ENCODE results near the gene ZNF679.
"Not testable (repeated sequence)": the region's sequence is repeated elsewhere in the genome, so short reads cannot be mapped to it uniquely, and the experiment has no call there.

Gene ZNF679

DNA sequence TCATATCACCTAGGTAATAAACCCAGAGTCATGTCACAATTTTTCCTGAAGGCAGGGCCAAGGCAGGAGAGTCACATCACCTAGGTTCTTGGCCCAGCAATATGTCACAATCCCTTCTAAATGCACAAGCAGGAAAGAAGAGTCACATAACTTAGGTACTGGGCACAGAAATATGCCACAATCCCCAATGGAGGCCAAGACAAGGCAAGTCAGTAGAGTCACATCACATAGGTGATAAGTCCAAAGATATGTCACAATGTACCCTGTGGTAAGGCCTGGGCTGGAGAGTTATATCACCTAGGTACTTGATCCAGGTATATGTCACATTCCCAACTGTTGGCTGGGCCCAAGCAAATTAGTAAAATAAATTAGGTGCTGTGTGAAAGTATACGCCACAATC lies at the start of gene ZNF679:
Gene ZNF679, plus strand, starts transcription at position 301 of the 400 bp plus-strand sequence. CDS start 20,644 bp downstream, outside the sequence.
- not testable (repeated sequence) for DNase-seq

DNA sequence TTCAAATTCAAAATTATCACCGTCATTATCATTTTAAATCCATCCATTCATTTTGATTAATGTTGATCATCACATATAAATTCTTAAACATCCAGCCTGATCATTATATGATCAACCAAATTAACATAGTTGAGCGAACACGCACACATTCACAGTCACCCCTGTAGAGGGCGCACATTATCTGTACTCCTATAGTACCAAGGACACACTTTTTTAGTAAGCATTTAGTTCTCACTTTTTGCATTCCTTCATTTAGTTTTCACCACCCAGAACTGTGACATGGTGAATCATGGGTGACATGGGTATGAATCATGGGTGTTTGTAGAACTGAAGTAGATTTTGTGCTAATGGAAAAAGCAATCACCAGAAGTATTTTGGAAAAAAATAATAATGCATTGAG lies 47.3 kb upstream of the ZNF679 start:
- no peak for DNase-seq

DNA sequence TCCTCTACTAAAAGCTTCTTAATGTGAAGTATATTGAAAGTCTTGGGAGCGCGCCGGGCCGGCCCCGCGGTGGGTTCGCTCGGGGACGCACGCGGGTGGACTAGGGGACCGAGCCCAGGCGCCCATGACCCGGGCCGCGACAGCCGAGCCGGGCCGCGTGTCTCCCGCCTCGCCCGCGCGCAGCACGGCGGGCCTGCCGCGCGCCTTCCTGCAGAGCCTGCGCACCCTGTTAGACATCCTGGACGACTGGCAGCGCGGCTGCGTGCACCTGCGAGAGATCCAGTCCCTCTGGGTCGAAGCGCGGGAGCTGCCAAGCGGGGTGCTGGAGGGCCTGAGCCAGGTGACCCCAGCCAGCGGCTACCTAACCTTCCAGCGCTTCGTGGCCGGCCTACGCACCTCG lies 46.7 kb upstream of the ZNF679 start:
- no peak for DNase-seq

DNA sequence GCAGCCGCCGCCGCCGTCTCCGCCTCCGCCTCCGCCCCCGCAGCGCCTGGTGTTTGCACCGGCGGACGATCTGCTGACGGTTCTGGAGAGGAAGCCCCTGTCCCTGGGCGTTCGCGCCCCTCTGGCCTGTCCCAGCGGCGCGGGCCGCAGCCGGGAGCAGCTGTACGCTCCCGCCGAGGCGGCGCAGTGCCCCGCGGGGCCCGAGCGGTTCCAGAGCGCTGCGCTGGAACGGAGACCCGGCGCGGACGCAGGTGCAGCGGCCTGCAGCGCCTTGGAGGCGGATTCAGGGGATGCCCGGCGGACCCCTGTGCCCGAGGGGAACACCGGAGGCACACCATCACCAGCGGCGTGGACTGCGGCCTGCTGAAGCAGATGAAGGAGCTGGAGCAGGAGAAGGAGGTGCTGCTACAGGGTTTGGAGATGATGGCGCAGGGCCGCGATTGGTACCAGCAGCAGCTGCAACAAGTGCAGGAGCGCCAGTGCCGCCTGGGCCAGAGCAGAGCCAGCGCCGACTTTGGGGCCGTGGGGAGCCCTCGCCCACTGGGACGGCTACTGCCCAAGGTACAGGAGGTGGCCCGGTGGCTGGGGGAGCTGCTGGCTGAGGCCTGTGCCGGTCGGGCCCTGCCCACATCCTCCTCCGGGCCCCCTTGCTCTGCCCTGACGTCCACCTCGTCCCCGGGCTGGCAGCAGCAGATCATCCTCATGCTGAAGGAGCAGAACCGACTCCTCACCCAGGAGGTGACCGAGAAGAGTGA lies 46.1 kb upstream of the ZNF679 start:
- no peak for DNase-seq

DNA sequence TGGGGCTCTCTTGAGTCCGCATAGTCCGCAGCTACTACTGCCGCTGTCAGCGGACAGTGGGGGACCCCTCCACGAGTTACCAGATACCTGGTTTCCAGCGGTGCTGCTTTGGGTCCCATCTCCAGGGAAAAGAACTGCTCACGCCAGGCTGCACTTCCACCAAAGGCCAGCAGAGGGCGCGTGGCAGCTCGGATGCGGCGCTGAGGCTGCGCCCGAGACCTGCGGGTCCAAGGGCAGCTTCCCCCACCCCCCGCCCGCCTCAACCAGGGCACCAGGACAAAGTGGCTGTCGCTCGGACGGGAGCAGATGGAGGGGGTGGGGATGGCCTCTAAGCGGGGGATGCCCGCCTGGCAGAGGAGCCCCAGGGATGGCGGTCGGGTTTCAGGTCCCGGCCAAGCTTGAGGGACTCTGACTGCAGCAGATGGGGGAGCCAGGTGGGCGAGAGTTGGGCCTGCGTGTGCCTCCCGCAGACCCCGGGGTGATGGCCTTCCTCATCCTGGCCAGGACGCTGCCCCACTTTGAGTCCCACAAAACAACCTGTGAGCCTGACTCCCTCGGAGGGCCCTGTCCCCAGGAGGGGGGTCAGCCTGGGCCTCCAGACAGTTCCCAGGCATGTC lies 45.0 kb upstream of the ZNF679 start:
- no peak for DNase-seq

DNA sequence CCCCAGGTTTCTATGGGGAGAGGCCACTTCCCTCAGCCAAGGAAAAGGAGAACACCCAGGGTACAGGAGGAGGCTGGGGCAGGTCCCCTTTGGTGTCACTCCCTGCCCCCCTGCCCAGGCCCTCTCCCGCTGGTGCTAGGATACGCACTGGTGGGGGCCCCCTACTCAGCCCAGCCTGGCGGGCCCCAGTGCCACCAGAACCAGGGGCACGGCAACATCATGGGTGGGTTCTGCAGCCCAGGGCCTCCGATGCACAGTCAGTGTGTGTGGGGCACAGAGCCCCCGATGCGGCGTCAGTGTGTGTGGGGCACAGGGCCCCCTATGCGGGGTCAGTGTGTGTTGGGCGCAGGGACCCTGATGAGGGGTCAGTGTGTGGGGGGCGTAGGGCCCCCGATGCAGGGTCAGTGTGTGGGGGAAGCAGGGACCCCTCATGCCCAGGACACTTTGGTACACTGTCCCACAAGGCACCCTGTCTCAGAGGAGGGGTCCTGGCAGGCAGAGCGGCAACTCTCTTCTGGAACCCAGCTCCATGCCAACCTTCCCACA lies 44.4 kb upstream of the ZNF679 start:
- DNase-seq = no peak

DNA sequence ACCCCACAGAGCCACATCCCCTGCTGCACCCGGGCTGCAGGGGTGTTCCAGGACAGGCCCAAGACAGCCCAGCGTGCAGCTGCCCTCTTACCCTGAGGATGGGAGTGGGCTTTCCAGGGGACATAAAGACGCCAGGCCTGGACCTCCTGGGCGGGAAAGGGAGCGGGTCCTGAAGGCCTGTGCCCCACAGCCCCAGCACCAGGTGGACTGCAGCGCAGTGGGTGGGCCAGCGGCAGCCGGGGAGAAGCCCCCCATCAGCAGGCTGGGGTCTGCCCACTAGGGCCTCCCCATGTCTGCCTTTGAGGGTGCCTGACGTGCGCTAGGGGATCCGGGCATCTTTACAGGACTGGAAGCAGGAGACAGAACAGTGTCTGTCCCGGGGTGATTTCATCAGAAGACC lies 43.9 kb upstream of the ZNF679 start:
- no peak for DNase-seq

DNA sequence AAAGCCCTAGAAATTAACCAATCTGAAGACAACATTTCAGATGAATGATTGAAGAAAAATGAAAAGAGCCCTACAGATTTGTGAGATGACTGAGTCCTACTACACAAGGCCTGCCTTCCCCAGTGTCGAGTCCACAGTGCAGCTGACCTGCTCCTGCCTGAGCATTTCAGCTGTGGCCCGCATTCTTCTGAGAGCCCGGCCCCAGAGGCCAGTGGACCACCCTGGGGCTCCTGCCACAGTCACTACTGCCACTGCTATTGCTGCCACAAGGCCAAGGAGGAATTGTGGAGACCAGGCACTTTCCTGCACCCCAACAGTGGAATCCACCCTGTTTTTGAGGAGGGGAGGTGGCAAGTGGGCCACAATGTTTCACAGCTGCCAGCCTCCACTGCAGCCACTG lies 40.9 kb upstream of the ZNF679 start:
- no peak for DNase-seq

DNA sequence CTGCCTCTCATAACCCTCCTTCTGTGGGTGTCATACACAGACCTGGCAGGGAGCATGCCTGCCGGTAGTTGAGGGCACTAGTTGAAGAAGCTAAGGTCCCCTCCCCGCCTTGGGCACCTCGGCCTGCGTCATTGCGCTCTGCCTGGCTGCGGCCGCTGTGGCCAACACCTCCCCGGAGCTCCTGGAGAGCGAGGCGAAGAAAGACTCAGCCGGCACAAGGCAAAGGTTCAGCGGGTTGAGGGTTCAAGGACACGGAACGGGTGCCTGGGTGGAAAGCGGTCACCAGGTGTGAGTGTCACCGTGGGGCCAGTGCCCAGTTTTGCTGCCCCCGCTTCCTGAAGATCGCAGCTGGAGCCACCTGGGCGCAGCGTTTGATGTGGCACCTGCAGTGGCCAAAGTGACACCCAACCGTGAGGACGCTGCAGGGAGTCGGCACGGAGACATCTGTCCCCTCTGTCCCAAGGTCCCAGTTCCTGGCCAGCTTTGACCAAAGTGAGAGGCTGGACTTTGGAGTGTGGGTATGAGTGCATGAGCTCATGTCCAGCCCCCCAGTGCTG lies 36.0 kb upstream of the ZNF679 start:
- no peak for DNase-seq

DNA sequence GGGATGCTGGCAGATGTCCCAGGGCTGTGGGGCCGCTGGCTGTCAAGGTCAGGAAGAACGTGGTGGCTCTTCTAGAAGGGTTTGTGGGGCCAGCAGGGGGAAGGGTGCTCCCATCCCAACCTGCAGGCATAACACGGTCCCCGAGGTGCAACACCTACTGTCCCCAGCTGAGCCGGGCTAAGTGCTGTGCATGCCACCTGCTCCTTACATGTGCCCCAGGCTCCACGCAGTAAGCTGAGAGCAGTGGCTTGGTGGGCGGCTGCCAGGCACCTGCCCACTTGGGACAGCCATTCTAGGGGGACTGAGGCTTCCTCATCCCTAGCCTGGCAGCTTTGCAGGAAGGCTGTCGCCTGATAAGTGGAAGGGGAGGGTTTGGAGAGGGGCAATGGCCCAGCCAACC lies 35.5 kb upstream of the ZNF679 start:
- no peak for DNase-seq

DNA sequence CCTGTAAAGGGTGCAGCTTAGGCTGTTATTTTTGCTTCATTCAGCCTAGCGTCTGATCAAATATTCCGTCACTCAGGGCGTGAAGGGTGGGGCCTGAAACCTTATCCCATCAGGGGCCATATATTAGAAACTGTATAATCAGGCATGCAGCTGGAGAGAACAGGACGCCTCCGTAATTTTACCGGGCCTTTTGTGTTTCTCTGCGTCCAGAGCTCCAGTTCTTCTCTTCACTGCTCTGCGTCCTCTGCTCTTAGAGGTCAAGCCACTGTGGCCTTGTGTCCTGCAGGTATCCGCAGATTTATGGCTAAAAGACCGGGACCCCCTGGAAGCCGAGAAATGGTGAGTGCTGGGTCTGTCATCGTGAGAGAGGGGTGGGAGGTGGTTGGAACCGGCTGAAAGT lies 21.4 kb upstream of the ZNF679 start, which contains the start of gene ZNF735:
Gene ZNF735, plus strand, starts transcription at position 301 of the 400 bp plus-strand sequence. Its CDS starts 0 bp downstream, at position 301.
- no peak for DNase-seq

DNA sequence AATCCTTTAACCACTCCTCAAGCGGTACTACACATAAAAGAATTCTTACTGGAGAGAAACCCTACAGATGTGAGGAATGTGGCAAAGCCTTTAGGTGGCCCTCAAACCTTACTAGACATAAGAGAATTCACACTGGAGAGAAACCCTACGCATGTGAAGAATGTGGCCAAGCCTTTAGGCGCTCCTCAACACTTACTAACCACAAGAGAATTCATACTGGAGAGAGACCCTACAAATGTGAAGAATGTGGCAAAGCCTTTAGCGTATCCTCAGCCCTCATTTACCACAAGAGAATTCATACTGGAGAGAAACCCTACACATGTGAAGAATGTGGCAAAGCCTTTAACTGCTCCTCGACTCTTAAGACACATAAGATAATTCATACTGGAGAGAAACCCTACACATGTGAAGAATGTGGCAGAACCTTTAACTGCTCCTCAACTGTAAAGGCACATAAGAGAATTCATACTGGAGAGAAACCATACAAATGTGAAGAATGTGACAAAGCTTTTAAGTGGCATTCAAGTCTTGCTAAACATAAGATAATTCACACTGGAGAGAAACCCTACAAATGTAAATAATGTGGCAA lies 8.5 kb upstream of the ZNF679 start:
- DNase-seq = not testable (repeated sequence)

DNA sequence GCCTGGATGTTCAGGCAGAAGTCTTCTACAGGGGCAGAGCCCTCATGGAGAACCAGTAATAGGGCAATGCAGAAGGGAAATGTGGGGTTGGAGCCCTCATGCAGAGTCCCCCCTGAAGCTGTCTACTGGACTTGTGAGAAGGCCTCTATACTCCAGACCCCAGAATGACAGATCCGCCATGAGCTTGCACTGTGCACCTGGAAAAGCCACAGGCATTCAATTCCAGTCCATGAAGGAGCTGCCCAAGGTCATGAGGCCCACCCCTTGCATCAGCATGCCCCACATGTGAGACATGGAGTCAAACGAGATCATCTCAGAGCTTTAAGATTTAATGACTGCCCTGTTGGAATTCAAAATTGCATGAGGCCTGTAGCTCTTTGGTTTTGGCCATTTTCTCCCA lies 4.9 kb upstream of the ZNF679 start:
- no peak for DNase-seq

DNA sequence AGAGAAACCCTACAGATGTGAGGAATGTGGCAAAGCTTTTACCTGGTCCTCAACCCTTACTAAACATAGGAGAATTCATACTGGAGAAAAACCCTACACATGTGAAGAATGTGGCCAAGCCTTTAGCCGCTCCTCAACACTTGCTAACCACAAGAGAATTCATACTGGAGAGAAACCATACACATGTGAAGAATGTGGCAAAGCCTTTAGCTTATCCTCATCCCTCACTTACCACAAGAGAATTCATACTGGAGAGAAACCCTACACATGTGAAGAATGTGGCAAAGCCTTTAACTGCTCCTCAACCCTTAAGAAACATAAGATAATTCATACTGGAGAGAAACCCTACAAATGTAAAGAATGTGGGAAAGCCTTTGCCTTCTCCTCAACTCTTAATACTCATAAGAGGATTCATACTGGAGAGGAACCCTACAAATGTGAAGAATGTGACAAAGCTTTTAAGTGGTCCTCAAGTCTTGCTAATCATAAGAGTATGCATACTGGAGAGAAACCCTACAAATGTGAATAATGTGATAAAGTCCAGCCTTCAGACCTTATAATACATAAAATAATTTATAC lies 38.2 kb downstream of the ZNF679 start:
- DNase-seq = no peak

DNA sequence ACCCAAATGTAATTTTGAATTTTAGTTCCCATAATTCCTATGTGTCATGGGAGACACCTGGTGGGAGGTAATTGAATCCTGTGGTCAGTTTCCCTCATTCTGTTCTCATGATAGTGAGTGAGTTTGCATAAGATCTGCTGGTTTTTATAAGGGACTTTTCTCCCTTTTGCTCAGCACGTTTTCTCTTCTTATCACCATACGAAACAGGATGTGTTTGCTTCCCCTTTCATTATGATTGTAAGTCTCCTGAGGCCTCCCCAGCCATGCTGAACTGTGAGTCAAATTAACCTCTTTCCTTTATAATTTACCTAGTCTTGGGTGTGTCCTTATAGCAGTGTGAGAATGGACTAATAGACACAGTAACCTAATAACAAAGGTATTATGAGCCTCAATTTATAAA lies 49.4 kb downstream of the ZNF679 start:
- no peak for DNase-seq

DNA sequence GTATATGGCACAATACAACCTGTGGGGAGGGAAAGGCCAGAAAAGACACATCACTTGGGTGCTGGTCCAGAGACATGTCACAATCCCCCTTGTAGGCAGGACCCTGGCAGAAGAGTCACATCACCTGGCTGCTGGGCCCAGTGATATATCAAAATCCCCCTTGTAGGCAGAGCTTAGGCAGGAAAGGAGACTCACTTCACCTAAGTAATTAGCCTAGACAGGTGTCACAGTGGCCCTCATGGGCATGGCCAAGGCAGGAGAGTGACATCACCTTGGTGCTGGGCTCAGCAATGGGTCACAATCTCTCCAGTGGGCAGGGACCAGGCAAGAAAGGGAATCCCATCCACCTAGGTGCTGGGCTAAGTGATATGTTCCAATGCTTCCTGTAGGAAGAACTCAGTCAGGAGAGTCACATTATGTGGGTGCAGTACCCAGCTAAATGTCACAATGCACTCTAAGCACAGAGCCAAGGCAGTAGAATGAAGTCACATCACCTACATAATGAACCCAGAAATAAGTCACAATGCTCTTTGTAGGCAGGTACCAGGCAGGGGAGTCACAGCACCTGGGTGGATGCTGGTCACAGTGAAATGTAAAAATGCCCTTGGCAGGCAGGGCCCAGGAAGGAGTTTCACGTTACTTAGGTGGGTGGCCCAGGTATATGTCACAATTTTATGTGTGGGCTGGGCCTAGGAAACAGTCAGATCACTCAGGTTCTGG lies 66.6 kb downstream of the ZNF679 start:
- DNase-seq = no peak

DNA sequence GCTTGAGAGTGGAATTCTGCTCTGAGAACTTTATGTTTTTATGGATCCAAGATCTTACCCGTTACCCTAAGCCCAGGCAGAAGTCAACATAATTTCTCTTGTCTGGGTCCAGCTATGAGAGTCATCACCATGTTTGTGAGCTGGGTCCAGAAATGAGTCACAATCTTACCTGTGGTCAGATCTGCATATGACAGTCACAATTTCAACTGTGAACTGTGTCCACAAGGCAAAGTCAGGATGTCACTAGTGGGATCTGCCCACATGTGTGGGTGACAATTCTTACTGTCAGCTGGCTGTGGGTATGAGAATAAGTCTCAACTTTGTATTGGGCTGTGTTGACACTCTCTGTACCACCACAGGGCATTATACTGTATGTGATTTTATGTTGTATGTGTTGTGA lies 69.1 kb downstream of the ZNF679 start:
- not testable (repeated sequence) for DNase-seq

DNA sequence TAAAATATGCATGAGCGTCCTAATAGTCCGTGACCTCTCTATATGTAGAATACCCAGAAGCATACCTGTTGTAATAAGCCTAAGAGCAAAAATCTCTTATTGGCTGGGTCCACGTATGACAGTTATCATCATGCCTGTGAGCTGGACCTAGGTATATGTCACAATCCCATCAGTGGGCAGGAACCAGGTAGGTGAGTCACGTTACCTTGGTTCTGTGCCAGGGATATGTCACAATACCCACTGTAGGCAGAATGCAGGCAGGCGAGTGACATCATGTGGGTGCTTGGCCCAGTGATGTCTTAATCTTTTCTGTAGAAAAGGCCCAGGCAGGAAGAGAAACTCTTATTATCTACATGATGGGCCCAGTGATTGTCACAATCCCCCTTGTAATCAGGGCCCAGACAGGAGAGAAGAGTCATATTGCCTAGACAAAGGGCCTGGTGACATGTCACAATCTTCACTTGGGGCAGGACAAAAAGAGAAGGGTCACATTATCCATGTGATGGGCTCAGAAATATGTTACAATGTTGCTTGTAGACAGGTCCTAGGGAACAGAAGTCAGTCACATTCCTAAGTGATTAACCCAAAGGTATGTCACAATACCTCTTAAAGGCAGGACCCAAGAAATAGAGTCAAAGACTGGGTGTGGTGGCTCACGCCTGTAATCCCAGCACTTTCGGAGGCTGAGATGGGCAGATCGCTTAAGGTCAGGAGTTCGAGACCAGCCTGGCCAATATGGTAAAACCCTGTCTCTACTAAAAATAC lies 72.5 kb downstream of the ZNF679 start:
- DNase-seq = no peak

DNA sequence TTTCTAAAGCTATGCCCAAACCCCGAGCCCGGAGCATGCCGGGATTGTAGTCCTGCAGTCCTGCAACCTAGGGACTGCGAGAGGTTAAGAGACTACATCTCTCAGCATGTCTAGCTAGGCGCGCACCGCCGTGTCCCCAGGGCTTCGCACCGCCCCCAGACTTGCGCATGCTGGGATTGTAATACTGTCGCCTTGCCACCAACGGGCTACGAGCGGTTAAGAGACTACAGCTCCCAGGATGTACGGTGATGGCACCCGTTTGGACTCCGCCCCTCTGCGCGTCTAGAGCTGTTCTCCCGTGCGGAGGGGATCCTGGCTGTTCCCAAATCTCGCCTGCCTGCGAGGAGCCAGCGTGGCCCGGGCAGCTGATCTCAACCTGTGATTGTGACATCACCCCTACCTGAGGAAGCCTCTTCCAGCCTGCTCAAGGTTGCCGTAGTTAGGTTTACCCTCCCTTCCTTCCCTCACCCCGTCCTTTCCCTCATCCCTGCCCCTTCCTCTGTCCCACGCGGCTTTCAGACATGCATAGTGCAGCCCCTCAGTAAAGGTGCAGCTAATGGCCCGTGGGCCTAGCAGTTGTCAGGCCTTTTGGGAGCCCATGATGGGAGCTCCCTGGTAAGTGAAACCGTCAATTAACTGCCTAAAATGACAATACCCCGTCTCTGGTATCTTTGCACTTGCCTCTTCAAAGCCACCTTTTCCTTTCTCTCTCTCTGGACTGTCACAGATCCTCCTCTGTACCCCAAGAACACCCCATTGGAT lies 79.2 kb downstream of the ZNF679 start:
- peak; percentile 78 for DNase-seq

DNA sequence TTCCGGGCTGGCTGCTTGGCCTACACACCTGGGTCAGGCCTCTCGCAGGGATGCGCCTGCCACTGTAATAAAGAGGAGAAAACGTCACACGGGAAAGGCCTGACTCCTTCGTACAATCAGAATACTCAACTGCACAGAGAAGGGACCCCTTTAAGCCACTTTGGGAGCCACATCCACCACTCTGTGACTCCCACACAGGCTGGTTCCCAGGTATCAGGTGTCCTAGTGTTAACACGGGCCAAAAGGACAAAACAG lies 79.7 kb downstream of the ZNF679 start:
- DNase-seq = no peak

DNA sequence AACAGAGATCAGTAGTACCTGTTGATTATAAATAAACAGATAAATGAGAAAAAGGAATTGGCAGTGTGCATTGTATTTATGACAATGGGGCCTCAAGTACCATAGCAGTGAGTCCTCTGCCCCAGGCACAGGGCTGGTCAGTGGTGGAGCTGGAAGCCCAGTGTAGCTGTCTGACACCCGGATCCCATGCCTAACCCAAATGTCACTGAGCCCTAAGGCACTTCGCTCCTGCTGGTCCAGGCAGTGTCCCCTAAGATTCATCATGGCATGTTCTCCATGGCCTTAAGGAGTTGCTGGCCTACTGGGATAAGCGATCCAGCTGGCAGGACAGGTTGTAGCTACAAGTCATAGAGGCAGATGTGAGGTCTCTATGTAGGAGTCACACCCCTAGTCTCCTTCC lies 82.2 kb downstream of the ZNF679 start:
- no peak for DNase-seq
